Lower lobe of right lung (tissue), 2 donors: Measurements from ENCODE around the gene PPL. TPM values are rescaled to one million over a fixed set of nuclear protein-coding genes. Genes with fewer than 3 reads are reported as not detected.

Experiments used
- ATAC-seq, 2 donors: fragments of 200-7000 bp; cut with Tn5 transposase; one replicate each; pipeline ENCODE4 v1.9.1; 2020 to 2022; ENCODE audit warnings: mild to moderate bottlenecking in 2 of 2, moderate library complexity in 2 of 2
- DNase-seq: peaks from one replicate; pipeline ENCODE4 v3.0.0-alpha.2; 2020
- H3K27ac ChIP-seq: fragments of 200-600 bp; one replicate; pipeline ENCODE4 v1.8.0; 2022
- H3K27me3 ChIP-seq: fragments of 200-600 bp; one replicate; pipeline ENCODE4 v1.8.0; 2022; ENCODE audit warnings: low read depth
- H3K36me3 ChIP-seq: fragments of 200-600 bp; one replicate; pipeline ENCODE4 v1.8.0; 2022; ENCODE audit warnings: mild to moderate bottlenecking
- H3K4me1 ChIP-seq: fragments of 200-600 bp; one replicate; pipeline ENCODE4 v1.8.0; 2022
- H3K4me3 ChIP-seq: fragments of 200-600 bp; one replicate; pipeline ENCODE4 v1.8.0; 2022; ENCODE audit warnings: mild to moderate bottlenecking
- H3K9me3 ChIP-seq: fragments of 200-600 bp; one replicate; pipeline ENCODE4 v1.8.0; 2022
- CTCF ChIP-seq: fragments of 200-600 bp; IDR thresholded peaks from one replicate; pipeline ENCODE4 v1.8.0; 2022; ENCODE audit warnings: antibody characterized with exemption, mild to moderate bottlenecking
- intact Hi-C: fragments of 100-400 bp; cut with DNase I; formaldehyde crosslinking; loops from one replicate; pipeline ENCODE4 v1.11.0; 2022
- total RNA-seq: library from RNA; stranded (reverse); fragmentation: NEBNext Ultra II Directional; extraction: Animal tissue kit (Norgen Biotek cat#: 25700); gene quantifications from one replicate; pipeline ENCODE4 v1.2.1, GENCODE V29; 2021
- donor health status: DM: no; HTN: yes; CAD: no; lungs with severe emphysema.

The PPL gene
- total RNA-seq, 1 donor from 2014 or later, result 60.5 TPM

DNA sequence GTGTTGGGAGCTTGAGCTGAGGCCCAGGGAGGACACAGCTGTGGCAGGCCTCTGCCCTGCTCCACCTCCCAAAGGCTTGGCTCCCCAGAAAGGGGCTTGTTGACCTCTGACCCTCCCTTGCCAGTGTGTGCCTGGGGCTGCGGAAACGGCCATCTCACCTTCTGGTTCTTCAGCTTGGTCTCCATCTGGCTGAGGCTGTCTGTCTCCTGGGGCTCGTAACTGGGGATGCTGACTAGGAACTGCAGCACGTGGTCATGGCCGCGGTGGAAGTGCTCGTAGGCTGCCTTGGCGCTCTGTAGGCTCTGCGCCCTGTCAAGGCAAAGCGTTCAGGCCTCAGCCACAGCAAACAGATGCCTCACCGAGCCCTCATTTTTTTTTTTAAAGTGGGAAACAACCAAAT is 46.9 kb downstream of the PPL start:
- Histone ChIP-seq H3K9me3 (no peaks in the 10 kb centered on the region), H3K4me3 (no peak overlapping the region), H3K4me1 (no peaks in the 10 kb centered on the region), H3K27ac (no peak overlapping the region), H3K27me3 (no peaks in the 10 kb centered on the region), H3K36me3 (peaks cover 98% of the 10 kb centered on the region)
- ATAC-seq, result no peak
- no peak for TF ChIP-seq CTCF
- DNase-seq, result no peak
- intact Hi-C loops, result no loop called here

DNA sequence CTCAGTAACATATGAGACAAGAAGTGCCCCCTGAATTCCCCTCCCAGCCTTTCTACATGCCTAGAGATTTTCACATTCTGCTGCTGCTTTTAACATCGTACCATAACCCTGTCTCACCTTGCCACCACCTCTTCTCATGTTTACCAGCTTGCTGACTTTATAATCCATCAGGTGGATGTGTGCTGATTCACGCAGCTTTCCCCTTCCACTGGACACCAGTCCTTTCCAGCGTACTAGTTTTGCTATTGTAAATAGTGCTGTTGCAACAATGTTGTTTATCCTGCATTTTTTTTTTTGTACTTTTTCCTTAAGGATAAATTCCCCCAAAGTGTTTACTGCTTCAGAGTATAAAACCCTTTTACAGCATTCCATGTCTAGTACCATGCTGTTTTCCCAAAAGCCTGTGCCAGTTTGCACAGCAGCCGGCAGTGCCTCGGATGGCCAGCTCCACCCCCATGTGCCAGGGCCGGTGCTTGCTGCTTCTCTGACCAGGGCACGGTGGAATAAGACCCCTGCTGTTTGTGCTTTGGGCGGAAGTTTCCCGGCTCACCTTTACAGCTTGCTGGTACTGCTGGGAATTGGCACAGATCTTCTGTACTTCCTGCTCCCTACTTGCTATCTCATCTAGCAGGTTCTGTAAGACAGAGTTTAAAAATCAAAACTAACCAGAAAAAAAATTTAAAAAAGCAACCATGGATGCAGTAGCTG is 48.4 kb downstream of the PPL start:
- intact Hi-C loops, result no loop called here
- TF ChIP-seq CTCF, result no peak
- Histone ChIP-seq H3K4me3 (no peak overlapping the region), H3K4me1 (no peaks in the 10 kb centered on the region), H3K27me3 (no peaks in the 10 kb centered on the region), H3K36me3 (peaks cover 100% of the 10 kb centered on the region), H3K9me3 (no peaks in the 10 kb centered on the region), H3K27ac (no peak overlapping the region)
- no peak for DNase-seq
- ATAC-seq, result no peak

- no peak for DNase-seq
- Histone ChIP-seq H3K27ac (no peak overlapping the region), H3K36me3 (peaks cover 100% of the 10 kb centered on the region), H3K4me1 (peaks cover 20% of the 10 kb centered on the region), H3K27me3 (no peaks in the 10 kb centered on the region), H3K4me3 (no peak overlapping the region), H3K9me3 (no peaks in the 10 kb centered on the region)
- intact Hi-C loops, result no loop called here
- TF ChIP-seq CTCF, result no peak
- no peak for ATAC-seq
These were observed 50.8 kb downstream of the PPL start for GRCh38 chr16:4886151-4886550.

DNA sequence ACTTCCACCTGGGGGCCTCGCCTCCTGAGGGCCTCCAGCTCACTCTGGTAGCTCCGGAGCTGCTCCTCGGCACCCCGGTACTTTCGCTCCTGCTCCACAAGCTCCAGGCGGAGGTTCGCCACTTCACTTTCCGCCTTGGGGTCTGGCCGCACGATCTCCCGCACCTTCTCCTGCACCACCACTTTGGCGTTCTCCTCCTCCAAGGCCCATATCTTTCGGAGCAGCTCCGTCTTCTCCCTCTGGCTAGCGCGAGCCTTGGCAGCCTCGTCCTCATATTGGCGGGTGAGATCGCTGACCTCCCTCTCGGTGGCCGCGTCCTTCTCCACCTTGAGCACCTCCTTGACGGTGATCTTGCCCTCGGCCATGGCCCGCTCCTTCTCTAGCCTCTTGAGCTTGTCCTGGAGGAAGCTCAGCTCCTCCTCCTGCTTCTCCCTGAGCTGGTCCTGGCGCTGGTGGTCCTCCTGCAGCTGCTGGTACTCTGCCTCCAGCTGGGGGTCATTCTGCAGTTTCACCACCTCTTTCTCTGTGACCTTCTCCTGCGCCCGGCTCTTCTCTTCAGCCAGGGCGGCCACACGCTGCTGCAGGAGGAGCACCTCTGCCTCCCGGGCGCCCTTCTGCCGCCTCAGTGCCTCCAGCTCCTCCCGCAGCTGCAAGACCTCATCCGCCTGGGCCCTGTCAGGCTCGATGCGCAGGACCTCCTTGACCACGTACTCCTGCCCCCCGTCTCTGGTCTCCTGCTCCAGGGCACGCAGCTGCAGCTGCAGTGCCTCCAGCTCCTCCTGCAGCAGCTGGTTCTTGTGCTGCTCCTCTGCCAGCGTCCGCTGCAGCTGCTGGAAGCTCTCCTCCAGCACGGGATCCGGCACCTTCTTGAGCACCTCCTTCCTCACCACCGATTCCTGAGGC is 51.7 kb downstream of the PPL start:
- no peak for DNase-seq
- TF ChIP-seq CTCF, result no peak
- peaks cover 20% of the 10 kb centered on the region for H3K4me1 ChIP-seq
- intact Hi-C loops, result no loop called here
- H3K36me3 ChIP-seq, result peaks cover 100% of the 10 kb centered on the region
- H3K9me3 ChIP-seq, result no peaks in the 10 kb centered on the region
- H3K27me3 ChIP-seq, result no peaks in the 10 kb centered on the region
- H3K27ac ChIP-seq, result no peak overlapping the region
- ATAC-seq, result no peak
- no peak overlapping the region for H3K4me3 ChIP-seq

GRCh38 chr16:4884209-4884608 is 52.7 kb downstream of the PPL start:
- no peak for DNase-seq
- intact Hi-C loops, result no loop called here

More at GRCh38 chr16:4884209-4884608, 52.7 kb downstream of the PPL start:
- H3K36me3 ChIP-seq, result peaks cover 100% of the 10 kb centered on the region
- H3K9me3 ChIP-seq, result no peaks in the 10 kb centered on the region
- H3K4me3 ChIP-seq, result no peak overlapping the region
- no peak overlapping the region for H3K27ac ChIP-seq
- ATAC-seq, result no peak
- no peak for TF ChIP-seq CTCF
- H3K27me3 ChIP-seq, result no peaks in the 10 kb centered on the region
- peaks cover 20% of the 10 kb centered on the region for H3K4me1 ChIP-seq
